AG09309 (cell line): Measurements from ENCODE around the gene CD1C.
"Not testable (repeated sequence)": the region's sequence is repeated elsewhere in the genome, so short reads cannot be mapped to it uniquely, and the experiment has no call there.

Source experiments
- DNase-seq: peaks from one replicate; pipeline ENCODE4 v3.0.0-alpha.2; 2010; ENCODE audit warnings: low read depth
- H3K4me3 ChIP-seq: 2 replicates; pipeline ENCODE4 v1.5.1; 2011; ENCODE audit warnings: mild to moderate bottlenecking, low read depth, low read length, moderate library complexity; ENCODE audit not compliant: control insufficient read depth
- TF ChIP-seq, protein P1 (sequence below): IDR thresholded peaks from 2 replicates; pipeline ENCODE4 v1.5.1; 2011; ENCODE audit warnings: mild to moderate bottlenecking, low read depth, low read length, inconsistent platforms; ENCODE audit not compliant: insufficient read depth, control insufficient read depth; ENCODE audit errors: missing control alignments

The CD1C gene

DNA sequence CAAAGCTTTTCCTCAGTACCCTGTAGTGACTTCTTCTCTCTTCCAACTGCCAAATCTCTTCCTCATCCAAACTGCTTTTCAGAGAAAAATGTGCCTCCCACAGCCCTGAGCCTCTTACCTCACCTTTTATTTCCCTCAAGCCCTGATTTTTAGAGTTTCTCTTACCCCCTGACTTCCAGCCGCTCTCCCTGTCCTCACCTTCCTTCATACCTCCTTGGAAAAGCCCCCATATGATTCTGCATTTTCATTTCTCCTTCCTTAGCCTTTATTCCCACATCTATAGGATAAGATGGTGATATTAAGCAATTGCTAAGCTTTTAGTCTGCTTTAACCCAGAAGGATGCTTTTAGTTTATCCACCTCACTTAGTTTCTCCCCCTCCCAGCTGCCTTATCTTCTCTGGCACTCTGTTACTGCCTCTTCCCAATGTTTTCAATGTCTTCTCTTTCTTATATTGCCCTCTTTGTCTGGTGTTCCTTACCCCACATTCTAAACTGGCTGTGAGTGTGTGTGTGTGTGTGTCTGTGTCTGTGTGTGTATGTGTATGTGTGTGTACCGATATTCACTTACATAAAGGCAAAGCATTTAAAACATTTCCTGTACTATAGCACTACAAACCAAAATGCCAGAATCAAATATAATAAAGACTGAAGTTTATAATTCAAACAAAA lies 41.9 kb downstream of the CD1C start, which contains the start of gene CD1B:
Gene CD1B (minus strand): TSS at position 51 of the 670 bp plus-strand sequence. CDS start 108 bp downstream, outside the sequence.
- no peak within 1 kb of the TSS for H3K4me3 ChIP-seq
- TF ChIP-seq, protein P1, sequence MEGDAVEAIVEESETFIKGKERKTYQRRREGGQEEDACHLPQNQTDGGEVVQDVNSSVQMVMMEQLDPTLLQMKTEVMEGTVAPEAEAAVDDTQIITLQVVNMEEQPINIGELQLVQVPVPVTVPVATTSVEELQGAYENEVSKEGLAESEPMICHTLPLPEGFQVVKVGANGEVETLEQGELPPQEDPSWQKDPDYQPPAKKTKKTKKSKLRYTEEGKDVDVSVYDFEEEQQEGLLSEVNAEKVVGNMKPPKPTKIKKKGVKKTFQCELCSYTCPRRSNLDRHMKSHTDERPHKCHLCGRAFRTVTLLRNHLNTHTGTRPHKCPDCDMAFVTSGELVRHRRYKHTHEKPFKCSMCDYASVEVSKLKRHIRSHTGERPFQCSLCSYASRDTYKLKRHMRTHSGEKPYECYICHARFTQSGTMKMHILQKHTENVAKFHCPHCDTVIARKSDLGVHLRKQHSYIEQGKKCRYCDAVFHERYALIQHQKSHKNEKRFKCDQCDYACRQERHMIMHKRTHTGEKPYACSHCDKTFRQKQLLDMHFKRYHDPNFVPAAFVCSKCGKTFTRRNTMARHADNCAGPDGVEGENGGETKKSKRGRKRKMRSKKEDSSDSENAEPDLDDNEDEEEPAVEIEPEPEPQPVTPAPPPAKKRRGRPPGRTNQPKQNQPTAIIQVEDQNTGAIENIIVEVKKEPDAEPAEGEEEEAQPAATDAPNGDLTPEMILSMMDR, result no peak
- no peak for DNase-seq

DNA sequence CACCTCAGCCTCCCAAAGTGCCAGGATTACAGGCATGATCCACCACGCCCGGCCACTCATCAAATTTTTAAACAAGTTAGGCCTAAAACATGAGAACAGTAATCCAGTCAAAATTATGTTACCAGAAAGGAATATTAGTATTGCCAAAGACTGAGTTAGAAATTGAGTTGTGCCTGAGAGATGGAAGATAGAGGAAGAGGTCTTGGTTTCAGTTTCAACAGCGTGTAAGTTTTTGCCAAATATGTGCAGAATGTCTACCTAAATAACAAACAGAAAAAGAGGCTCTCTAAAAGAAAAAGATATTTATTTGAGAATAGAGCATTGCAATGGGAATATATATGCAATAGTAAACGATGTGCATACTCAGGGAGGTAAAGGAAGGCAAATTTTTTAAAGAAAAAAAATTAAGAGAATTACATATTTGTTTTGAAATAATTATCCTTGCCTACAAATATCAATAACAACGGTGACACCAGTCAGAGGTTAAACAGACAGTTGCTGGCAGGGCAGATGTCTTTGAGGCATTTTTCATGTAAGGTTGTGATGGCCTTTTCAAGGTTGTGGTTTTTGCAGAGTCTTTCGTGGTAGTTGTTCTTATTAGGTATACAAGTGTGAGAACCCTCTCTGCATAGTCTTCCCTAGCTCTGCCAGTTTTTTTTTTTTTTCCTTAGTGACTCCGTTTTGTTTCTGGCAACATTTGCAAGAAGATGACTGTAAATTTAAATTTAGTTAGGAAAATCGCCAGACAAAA lies 43.9 kb downstream of the CD1C start:
- no peak for DNase-seq
- TF ChIP-seq, protein P1, result no peak
- H3K4me3 ChIP-seq, result no peak overlapping the region

DNA sequence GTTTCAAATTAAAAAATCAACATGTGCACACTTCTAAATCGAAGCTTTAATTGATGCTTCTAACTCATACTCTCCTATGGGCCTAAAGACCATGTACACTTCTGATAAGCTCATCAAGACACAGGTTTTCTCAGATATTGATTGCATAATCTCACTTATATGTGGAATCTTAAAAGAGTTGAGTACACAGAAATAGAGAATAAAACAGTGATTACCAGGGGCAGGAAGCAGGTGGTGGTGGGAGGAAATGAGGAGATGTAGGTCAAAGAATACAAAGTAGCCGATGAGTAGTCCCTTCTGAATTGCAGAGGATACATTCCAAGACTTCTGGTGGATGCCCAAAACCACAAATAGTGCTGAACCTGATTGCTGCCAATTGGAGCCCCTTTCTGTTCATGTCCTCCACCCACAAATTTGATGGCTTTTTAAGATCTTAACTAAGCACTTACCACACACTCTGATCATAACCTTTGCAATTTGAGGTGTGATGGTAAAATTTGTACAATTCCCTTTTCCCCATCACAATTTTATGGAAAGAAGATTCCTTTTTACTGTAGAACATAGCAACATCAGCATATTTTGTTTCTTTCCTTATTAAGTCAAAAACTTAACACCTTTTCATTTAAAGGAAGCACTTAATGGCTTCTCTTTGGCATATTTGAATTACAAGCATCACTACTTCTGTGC lies 44.9 kb downstream of the CD1C start:
- TF ChIP-seq, protein P1, result no peak
- no peak overlapping the region for H3K4me3 ChIP-seq
- no peak for DNase-seq

DNA sequence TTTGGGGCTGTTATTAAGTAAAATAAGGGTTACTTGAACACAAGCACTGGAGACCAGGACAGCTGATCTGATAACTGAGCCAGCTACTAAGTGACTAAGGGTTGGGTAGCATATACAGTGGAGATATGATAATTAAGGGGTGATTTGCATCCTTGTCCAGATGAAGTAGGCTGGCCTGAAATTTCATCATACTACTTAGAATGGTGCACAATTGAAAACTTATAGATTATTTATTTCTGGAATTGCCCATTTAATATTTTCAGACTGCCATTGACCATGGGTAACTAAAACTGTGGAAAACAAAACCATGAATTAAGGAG lies 45.5 kb downstream of the CD1C start:
- DNase-seq, result no peak

DNA sequence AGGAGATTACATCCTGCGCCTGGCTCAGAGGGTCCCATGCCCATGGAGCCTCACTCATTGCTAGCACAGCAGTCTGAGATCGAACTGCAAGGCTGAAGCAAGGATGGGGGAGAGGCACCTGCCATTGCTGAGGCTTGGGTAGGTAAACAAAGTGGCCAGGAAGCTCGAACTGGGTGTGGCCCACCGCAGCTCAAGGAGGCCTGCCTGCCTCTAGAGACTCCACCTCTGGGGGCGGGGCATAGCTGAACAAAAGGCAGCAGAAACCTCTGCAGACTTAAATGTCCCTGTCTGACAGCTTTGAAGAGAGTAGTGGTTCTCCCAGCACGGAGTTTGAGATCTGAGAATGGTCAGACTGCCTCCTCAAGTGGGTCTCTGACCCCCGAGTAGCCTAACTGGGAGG lies 46.7 kb downstream of the CD1C start:
- not testable (repeated sequence) for H3K4me3 ChIP-seq, DNase-seq

More for the DNA sequence above, 45.5 kb downstream of the CD1C start:
- TF ChIP-seq, protein P1, result no peak
- H3K4me3 ChIP-seq, result no peak overlapping the region
